ENCODE measurements around the gene TGM2. TPM values are rescaled to one million over a fixed set of nuclear protein-coding genes. Genes with fewer than 3 reads are reported as not detected.

Gene TGM2
- total and polyA plus RNA-seq, 2 donors (not counting 1 experiment from before 2014, with no cell fraction given) = 2.4 to 60.8 TPM

GRCh38 chr20:38135651-38136420, 29.2 kb downstream of the TGM2 start:
- Histone ChIP-seq H3K9ac (ENCODE audit: low read length) (no peak overlapping the region), H3K27ac (ENCODE audit: low read length in 2 of 2) (no peak overlapping the region), H3K36me3 (replicated peaks in 1 of 2; ENCODE audit: control extremely low read depth in 1 of 2, control insufficient read depth in 1 of 2, extremely low read depth in 1 of 2, insufficient read depth in 2 of 2, low read length in 1 of 2) (no peaks in the 10 kb centered on the region), H2AFZ (ENCODE audit: insufficient read depth, low read depth, low read length, poor library complexity, severe bottlenecking) (no peak overlapping the region), H3K4me3 (ENCODE audit: control extremely low read depth in 1 of 5, extremely low read depth in 1 of 5, insufficient read depth in 1 of 5, low read depth in 2 of 5, low read length in 4 of 5) (no peak overlapping the region), H4K20me1 (ENCODE audit: control insufficient read depth, insufficient read depth, low read length, poor library complexity, severe bottlenecking) (no peaks in the 10 kb centered on the region), H3K4me1 (ENCODE audit: control insufficient read depth in 2 of 2, insufficient read depth in 2 of 2, low read length in 2 of 2) (no peaks in the 10 kb centered on the region), H3K9me3 (ENCODE audit: control extremely low read depth in 1 of 3, control insufficient read depth in 2 of 3, insufficient read depth in 1 of 3, low read length in 2 of 3) (no peaks in the 10 kb centered on the region), H3K79me2 (ENCODE audit: control insufficient read depth, insufficient read depth, low read length) (no peaks in the 10 kb centered on the region), H3K4me2 (replicated peaks; ENCODE audit: low read depth, low read length, poor library complexity, severe bottlenecking) (no peak overlapping the region), H3K27me3 (replicated peaks in 1 of 4; ENCODE audit: control extremely low read depth in 1 of 4, control insufficient read depth in 3 of 4, insufficient read depth in 4 of 4, low read length in 3 of 4) (no peaks in the 10 kb centered on the region)
- DNase-seq (no peak), ATAC-seq (ENCODE audit: low read depth) (no peak)
- Mint-ChIP-seq H3K4me3 (no peak overlapping the region), H3K9me3 (ENCODE audit: insufficient read depth) (no peaks in the 10 kb centered on the region), H3K4me1 (no peaks in the 10 kb centered on the region), H3K27me3 (no peaks in the 10 kb centered on the region), H3K27ac (no peak overlapping the region)
- 94% methylated on average over 28 of the region's 28 CpGs for WGBS (ENCODE audit: insufficient coverage)
- TF ChIP-seq CTCF (IDR thresholded peaks at IDR 0.05) = no peak
- no peak for TF ChIP-seq EZH2 (IDR thresholded peaks at IDR 0.05; ENCODE audit: borderline replicate concordance, insufficient read depth, low read depth, low read length, poor library complexity, severe bottlenecking)
- POLR2A ChIA-PET = interaction anchor here (0.7 kb wide), 2 partner anchors 7 to 59 kb away, joined by 3 to 4 read pairs; no protein-coding TSS in a partner anchor
- intact Hi-C loops (cut with micrococcal nuclease) = no loop called here
- CTCF ChIA-PET = no interaction called here

DNA sequence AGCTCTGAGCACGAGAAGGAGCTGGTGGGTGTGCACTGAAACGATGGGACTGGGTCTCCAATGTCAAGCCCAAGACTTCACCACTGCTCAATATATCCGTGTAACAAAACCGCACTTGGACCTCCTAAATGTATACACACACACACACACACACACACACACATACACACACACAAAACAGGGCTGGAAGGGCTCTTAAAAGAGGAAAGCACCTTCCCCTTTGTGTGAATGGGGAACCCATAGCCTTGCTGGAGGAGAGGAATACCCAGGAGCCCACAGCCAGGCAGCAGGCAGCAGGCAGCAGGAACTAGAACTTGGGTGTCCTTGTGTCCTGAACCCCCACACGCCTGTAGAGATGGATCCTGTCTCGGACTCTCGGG, 29.8 kb downstream of the TGM2 start:
- Histone ChIP-seq H3K9ac (ENCODE audit: low read length) (no peak overlapping the region), H3K4me2 (replicated peaks; ENCODE audit: low read depth, low read length, poor library complexity, severe bottlenecking) (no peak overlapping the region), H3K27me3 (replicated peaks in 1 of 4; ENCODE audit: control extremely low read depth in 1 of 4, control insufficient read depth in 3 of 4, insufficient read depth in 4 of 4, low read length in 3 of 4) (no peaks in the 10 kb centered on the region), H2AFZ (ENCODE audit: insufficient read depth, low read depth, low read length, poor library complexity, severe bottlenecking) (no peak overlapping the region), H3K4me1 (ENCODE audit: control insufficient read depth in 2 of 2, insufficient read depth in 2 of 2, low read length in 2 of 2) (no peaks in the 10 kb centered on the region), H3K9me3 (ENCODE audit: control extremely low read depth in 1 of 3, control insufficient read depth in 2 of 3, insufficient read depth in 1 of 3, low read length in 2 of 3) (no peaks in the 10 kb centered on the region), H3K36me3 (replicated peaks in 1 of 2; ENCODE audit: control extremely low read depth in 1 of 2, control insufficient read depth in 1 of 2, extremely low read depth in 1 of 2, insufficient read depth in 2 of 2, low read length in 1 of 2) (no peaks in the 10 kb centered on the region), H3K79me2 (ENCODE audit: control insufficient read depth, insufficient read depth, low read length) (no peaks in the 10 kb centered on the region), H3K27ac (ENCODE audit: low read length in 2 of 2) (no peak overlapping the region), H3K4me3 (ENCODE audit: control extremely low read depth in 1 of 5, extremely low read depth in 1 of 5, insufficient read depth in 1 of 5, low read depth in 2 of 5, low read length in 4 of 5) (no peak overlapping the region), H4K20me1 (ENCODE audit: control insufficient read depth, insufficient read depth, low read length, poor library complexity, severe bottlenecking) (no peaks in the 10 kb centered on the region)
- H3K9me3 Mint-ChIP-seq (ENCODE audit: insufficient read depth) = no peaks in the 10 kb centered on the region
- H3K27me3 Mint-ChIP-seq = no peaks in the 10 kb centered on the region
- TF ChIP-seq CTCF (IDR thresholded peaks at IDR 0.05) = no peak
- TF ChIP-seq EZH2 (IDR thresholded peaks at IDR 0.05; ENCODE audit: borderline replicate concordance, insufficient read depth, low read depth, low read length, poor library complexity, severe bottlenecking) = no peak
- WGBS (ENCODE audit: insufficient coverage) = 86% methylated on average over 7 of the region's 7 CpGs
- ATAC-seq (ENCODE audit: low read depth) (no peak), DNase-seq (no peak)
- POLR2A ChIA-PET = no interaction called here
- intact Hi-C loops (cut with micrococcal nuclease) = no loop called here
- no peaks in the 10 kb centered on the region for H3K4me1 Mint-ChIP-seq
- H3K27ac Mint-ChIP-seq = no peak overlapping the region
- H3K4me3 Mint-ChIP-seq = no peak overlapping the region
- CTCF ChIA-PET = no interaction called here
